Measurements from ENCODE around the gene WDR33.

GRCh38 chr2:127701651-127702394, 109.1 kb downstream of the WDR33 start:
- TF ChIP-seq CTCF (conservative IDR thresholded peaks at IDR 0.05) = peak; percentile 37
- TF ChIP-seq ZFX (IDR thresholded peaks at IDR 0.05) = peak; percentile 97
